Naive B cell (primary cell): Measurements from ENCODE around the gene DHRS7. TPM values are rescaled to one million over a fixed set of nuclear protein-coding genes. Genes with fewer than 3 reads are reported as not detected.
A peak's percentile ranks its signal among the peaks of the same experiment; 100 is the strongest.

Source experiments
- ATAC-seq, 2 donors: fragments of 150-1000 bp; cut with Tn5 transposase; 2 replicates each; pipeline ENCODE4 v1.10.0; 2021; ENCODE audit warnings: low read depth in 2 of 2, mild to moderate bottlenecking in 2 of 2, moderate library complexity in 2 of 2
- DNase-seq: peaks from one replicate; pipeline ENCODE4 v3.0.0; 2022
- H3K27ac Mint-ChIP-seq, 6 donors: one replicate each; pipeline ENCODE4 v1.8.0; 2020 to 2022; ENCODE audit warnings: mild to moderate bottlenecking in 6 of 6, mixed read lengths in 6 of 6, moderate library complexity in 5 of 6, inconsistent platforms in 2 of 6
- H3K27me3 Mint-ChIP-seq, 3 donors: one replicate each; pipeline ENCODE4 v1.8.0; 2021 to 2022; ENCODE audit warnings: mixed read lengths in 3 of 3, mild to moderate bottlenecking in 1 of 3
- H3K36me3 Mint-ChIP-seq, 2 donors: one replicate each; pipeline ENCODE4 v1.8.0; 2020 to 2022; ENCODE audit warnings: mixed read lengths in 2 of 2, inconsistent platforms in 1 of 2, mild to moderate bottlenecking in 1 of 2
- H3K4me1 Mint-ChIP-seq, 3 donors: one replicate each; pipeline ENCODE4 v1.8.0; 2020 to 2022; ENCODE audit warnings: mixed read lengths in 3 of 3, inconsistent platforms in 1 of 3, mild to moderate bottlenecking in 1 of 3, moderate library complexity in 1 of 3
- H3K4me3 Mint-ChIP-seq, 8 donors: one replicate each; pipeline ENCODE4 v1.8.0; 2020 to 2022; ENCODE audit warnings: mild to moderate bottlenecking in 8 of 8, mixed read lengths in 8 of 8, moderate library complexity in 8 of 8, inconsistent platforms in 2 of 8
- H3K9me3 Mint-ChIP-seq, 7 donors: one replicate each; pipeline ENCODE4 v1.8.0; 2020 to 2022; ENCODE audit warnings: mixed read lengths in 7 of 7, mild to moderate bottlenecking in 5 of 7, inconsistent platforms in 2 of 7, moderate library complexity in 1 of 7
- polyA plus RNA-seq, 6 donors: library from polyadenylated mRNA; unstranded; fragments of 300-500 nt; fragmentation: Illumina TruSeq; gene quantifications; one replicate each; pipeline ENCODE4 v1.2.3, GENCODE V29; 2021; ENCODE audit warnings: low read depth in 6 of 6

DHRS7 gene
- polyA plus RNA-seq, 6 donors from 2014 or later, result 111 to 186 (median 139) TPM

- Mint-ChIP-seq H3K4me1 (peaks cover 33 to 42% (median 34%) of the 10 kb centered on the region in 3 donors), H3K27ac (peak overlapping the region in 1 of 6 donors; percentile 16), H3K4me3 (no peak overlapping the region), H3K9me3 (no peaks in the 10 kb centered on the region), H3K27me3 (no peaks in the 10 kb centered on the region), H3K36me3 (peaks cover 6 to 13% of the 10 kb centered on the region in 2 donors)
- DNase-seq (no peak), ATAC-seq (no peak)
Measured at GRCh38 chr14:60097974-60098373, 67.2 kb downstream of the DHRS7 start.

DNA sequence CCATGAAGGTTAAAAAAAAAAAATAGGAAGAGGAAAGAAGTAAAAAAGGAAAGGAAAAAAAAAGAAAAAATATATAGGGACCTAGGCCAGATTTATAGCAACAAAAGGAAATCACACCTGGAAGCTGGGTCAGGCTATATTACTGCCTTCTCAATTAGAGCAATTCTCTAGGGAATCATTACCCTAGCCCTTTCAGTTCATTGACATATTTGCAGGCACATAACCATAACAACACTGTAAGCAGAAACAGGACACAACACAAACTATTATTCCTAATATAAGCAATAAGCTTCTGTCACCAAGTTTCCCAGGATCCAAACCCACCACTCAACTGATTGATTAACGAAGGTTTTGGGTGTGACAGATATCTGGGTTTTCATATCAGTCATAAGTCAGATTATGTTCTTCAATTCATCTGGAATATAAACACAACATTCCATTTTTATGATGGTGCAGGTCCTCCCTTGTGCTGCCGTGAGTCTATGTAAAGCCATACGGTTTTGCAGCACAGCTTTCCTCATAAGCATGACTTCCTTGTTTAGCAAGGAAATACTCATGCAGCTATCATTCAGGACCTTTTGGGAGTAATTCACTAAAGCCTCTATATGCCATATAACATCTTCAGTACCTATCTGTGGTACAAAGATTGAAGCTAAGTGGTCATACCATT, 69.3 kb downstream of the DHRS7 start:
- H3K4me1 Mint-ChIP-seq, result peaks cover 36 to 42% (median 41%) of the 10 kb centered on the region in 3 donors
- H3K9me3 Mint-ChIP-seq, result no peaks in the 10 kb centered on the region
- peaks cover 4 to 10% of the 10 kb centered on the region in 2 donors for H3K36me3 Mint-ChIP-seq
- no peak overlapping the region for H3K4me3 Mint-ChIP-seq
- no peaks in the 10 kb centered on the region for H3K27me3 Mint-ChIP-seq
- DNase-seq (no peak), ATAC-seq (no peak)
- peak overlapping the region in 2 of 6 donors; percentile 42 to 87 for H3K27ac Mint-ChIP-seq

DNA sequence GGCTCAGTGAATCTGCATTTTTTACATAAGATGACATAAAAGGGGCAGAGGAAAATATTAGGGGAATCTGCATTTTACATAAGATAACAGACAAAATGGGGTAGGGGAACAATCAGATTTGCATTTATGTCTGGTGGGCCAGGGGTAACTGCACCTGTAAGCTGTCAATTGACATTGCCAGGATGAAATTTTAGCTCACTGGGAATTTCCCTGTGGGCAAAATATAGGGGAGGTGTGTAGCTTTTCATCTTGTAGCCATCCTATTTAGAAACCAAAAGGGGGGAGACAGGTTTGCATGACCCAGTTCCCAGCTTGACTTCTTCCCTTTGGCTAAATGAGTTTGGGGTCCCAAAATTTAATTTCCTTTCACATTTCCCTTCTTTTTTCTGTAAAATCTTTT, 70.0 kb downstream of the DHRS7 start:
- no peak for DNase-seq
- ATAC-seq, result no peak
- Mint-ChIP-seq H3K4me3 (peak overlapping the region in 1 of 8 donors; percentile 14), H3K4me1 (peaks cover 36 to 48% (median 39%) of the 10 kb centered on the region in 3 donors), H3K36me3 (peaks cover 0 to 6% of the 10 kb centered on the region in 2 donors), H3K27ac (peak overlapping the region in 3 of 6 donors; percentile 17 to 76 (median 35)), H3K27me3 (no peaks in the 10 kb centered on the region), H3K9me3 (no peaks in the 10 kb centered on the region)

- peaks cover 0 to 6% of the 10 kb centered on the region in 2 donors for H3K36me3 Mint-ChIP-seq
- ATAC-seq (no peak), DNase-seq (no peak)
- peak overlapping the region in 4 of 8 donors; percentile 52 to 90 (median 88) for H3K4me3 Mint-ChIP-seq
- peak overlapping the region in 4 of 6 donors; percentile 2 to 99 (median 95) for H3K27ac Mint-ChIP-seq
- peaks cover 0 to 6% (median 0%) of the 10 kb centered on the region in 3 donors for H3K27me3 Mint-ChIP-seq
- H3K4me1 Mint-ChIP-seq, result peaks cover 36 to 45% (median 39%) of the 10 kb centered on the region in 3 donors
- H3K9me3 Mint-ChIP-seq, result no peaks in the 10 kb centered on the region
Measured at GRCh38 chr14:60094306-60094897, 70.8 kb downstream of the DHRS7 start.

Other genes starting within 250 kb of the DHRS7 start
- gene LRRC9, start 245.3 kb downstream of the DHRS7 start, polyA plus RNA-seq, result not detected
- gene PCNX4, start 73.5 kb downstream of the DHRS7 start, polyA plus RNA-seq, result 10 to 100 TPM; 11.3 to 26.1 (median 24.5) TPM
- gene PPM1A, start 83.8 kb upstream of the DHRS7 start, polyA plus RNA-seq, result 10 to 100 TPM; 16.4 to 30.5 (median 17.2) TPM